RPMI7951 (cell line): ENCODE data around the gene INO80. TPM values are rescaled to one million over a fixed set of nuclear protein-coding genes. Genes with fewer than 3 reads are reported as not detected.

ENCODE experiments used
- DNase-seq: peaks from one replicate; pipeline ENCODE4 v3.0.0-alpha.2; 2012; ENCODE audit warnings: low read depth
- total RNA-seq: library from RNA; depleted of rRNA; stranded (reverse); fragments of >200 nt; shearing (Covaris generic); gene quantifications from 2 replicates; pipeline ENCODE4 v1.2.3, GENCODE V29; 2014; rRNA removed

INO80 gene
- total RNA-seq, 1 experiment from 2014 or later, result 14.2 TPM

GRCh38 chr15:40930430-40931299 lies 185.4 kb downstream of the INO80 start:
- DNase-seq, result peak; percentile 28

GRCh38 chr15:40929660-40930429 lies 186.2 kb downstream of the INO80 start:
- DNase-seq, result peak; percentile 67

Other genes starting within 250 kb of the INO80 start
- 0.12 and 0.20 TPM in 2 replicates for gene RHOV, start 242.0 kb downstream of the INO80 start, total RNA-seq
- 14.9 and 18.4 TPM in 2 replicates for gene VPS18, start 221.8 kb downstream of the INO80 start, total RNA-seq
- gene DLL4, start 186.9 kb downstream of the INO80 start, total RNA-seq, result 2.5 and 2.6 TPM in 2 replicates
- 6.8 and 9.5 TPM in 2 replicates for gene CHAC1, start 162.8 kb downstream of the INO80 start, total RNA-seq
- not detected in 2 replicates for gene EXD1, start 114.5 kb upstream of the INO80 start, total RNA-seq
- 87.7 and 92.7 TPM in 2 replicates for gene CHP1, start 115.0 kb upstream of the INO80 start, total RNA-seq
- gene OIP5, start 216.3 kb upstream of the INO80 start, total RNA-seq, result 64.2 and 92.3 TPM in 2 replicates
- 360 and 426 TPM in 2 replicates for gene NUSAP1, start 216.6 kb upstream of the INO80 start, total RNA-seq